ENCODE data around the gene PHF14.

- TF ChIP-seq POLR2A (IDR thresholded peaks at IDR 0.05; ENCODE audit: low read length) (no peak), GATA1 (IDR thresholded peaks at IDR 0.05; ENCODE audit: low read depth, low read length) (no peak)
Observed at GRCh38 chr7:11175371-11175770, 201.7 kb downstream of the PHF14 start.
